ENCODE data around the gene ANGPT4.
A peak's percentile ranks its signal among the peaks of the same experiment; 100 is the strongest.
"Not testable (repeated sequence)": the region's sequence is repeated elsewhere in the genome, so short reads cannot be mapped to it uniquely, and the experiment has no call there.

ANGPT4 gene

DNA sequence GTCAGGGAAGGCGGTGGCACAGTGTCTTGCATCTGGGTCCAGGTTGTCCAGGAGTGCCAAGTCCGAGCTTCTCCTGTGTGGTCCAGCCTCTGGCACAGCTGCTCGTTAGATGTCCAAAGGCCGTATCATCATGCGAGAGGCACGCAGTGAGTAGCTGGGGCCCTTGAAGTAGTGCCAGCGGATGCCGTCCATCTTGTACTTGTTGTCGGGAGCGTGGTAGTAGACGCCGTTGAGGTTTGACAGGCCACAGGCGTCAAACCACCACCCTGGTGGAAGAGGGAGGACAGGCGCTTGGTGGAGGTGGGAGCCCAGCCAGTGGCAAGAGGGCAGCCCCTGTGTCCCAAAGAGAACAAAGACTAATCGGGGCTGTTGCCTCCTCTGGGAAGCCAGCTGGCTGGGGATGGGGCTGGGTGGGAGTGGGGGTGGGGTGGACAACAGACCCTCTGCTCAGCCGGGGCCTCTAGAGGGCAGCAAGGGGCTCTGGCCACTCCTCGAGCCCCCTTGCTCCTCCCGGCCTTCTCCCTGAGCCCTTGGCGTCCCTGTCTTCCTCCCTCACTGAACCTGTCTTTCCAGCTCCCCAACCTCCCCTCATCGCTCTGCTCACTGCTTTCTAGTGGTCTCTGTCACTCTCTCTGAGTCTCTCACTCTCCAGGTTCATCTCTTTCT is 43.1 kb downstream of the ANGPT4 start:
- no peak for DNase-seq

DNA sequence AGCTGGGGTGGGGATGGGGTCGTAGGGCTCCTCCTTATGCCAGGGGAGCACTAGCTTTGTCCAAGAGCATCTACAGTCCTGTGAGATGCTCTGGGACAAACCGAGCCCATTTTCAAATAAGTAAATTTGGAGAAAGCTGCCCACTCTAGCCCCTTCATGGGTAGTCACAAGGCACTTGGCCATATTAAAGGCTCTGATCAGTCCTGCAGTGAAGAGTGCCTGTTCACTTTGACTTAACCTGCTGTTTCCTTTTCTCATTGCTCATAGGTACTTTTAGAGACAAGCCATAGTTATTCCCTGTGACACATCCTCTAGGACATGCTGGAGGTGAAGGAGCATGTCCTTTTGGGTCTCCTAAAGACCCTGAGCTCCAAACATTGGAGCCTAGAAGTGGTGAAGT is 44.2 kb downstream of the ANGPT4 start:
- DNase-seq, result no peak

DNA sequence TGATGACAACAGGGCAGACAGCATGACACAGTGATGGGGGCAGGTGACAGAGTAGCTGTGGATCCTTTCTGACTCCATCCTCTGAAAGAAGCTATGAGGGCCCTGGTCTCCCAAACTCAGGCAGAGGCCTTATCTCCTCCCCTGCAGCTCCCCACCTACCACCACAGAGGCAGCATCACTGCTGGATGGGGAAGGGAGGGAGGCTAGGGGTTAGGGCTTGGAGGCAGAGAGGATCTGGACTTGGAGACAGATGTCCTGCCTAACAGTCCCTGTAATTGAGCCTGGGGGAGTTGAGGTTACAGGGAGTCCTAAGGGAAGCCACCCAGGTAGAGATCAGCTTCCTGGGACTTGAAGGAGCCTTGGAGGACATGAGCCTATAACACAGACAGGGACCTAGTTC is 44.7 kb downstream of the ANGPT4 start:
- no peak for DNase-seq

DNA sequence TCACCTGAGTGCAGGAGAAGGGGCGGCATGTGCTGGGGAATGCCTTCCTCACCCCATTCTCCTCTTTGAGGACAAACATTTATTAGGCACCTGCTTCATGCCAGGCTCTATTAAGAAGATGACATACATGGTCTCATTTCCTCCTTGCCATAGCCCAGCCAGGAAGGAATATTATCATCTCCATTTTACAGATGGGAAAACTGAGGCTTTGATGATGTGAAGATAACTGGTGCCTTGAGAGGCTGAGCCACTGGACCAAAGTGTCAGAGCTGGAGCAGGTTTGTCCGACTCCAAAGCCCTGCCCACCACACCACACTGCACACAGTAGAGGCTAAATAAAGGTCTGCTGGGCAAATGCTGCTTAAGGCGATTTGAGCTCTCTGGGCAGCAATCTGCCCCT is 45.4 kb downstream of the ANGPT4 start:
- no peak for DNase-seq

DNA sequence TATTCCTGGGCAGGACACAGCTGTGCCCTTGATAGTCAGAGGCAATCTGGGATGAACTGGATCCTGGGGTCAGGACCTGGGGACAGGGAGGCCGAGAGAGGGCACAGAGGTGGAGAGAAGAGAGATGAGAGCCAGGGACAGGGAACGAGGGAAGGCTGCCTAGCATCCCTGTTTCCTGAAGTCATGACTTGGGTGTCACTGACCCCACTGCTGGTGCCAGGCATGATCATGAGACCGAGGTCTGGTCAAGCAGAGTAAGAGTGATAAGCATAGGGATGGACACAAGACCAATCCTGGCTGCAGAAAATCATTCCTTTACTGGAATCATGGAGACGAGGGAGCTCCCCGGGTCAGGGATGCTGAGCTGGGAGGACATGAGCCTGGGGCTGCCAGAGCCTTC is 46.5 kb downstream of the ANGPT4 start:
- DNase-seq, result no peak

DNA sequence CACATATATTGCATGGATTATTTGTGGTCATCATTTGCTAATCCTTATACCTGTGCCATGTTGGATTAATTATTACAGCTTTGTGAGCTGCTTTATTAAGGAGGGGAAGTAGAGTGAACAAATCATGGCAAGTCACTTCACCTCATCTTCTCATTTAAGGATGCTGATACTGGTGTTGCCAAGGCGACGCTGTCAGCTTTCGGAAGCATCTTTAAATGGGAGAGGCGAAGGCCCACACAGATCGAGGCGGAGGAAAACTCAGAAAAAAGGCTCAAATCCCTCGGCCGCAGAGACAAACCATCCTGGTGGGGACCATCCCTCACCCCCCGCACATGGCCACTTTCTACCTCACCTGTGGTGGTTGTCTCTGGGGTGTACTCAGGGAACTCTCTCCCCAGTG is 47.9 kb downstream of the ANGPT4 start:
- DNase-seq, result no peak

DNA sequence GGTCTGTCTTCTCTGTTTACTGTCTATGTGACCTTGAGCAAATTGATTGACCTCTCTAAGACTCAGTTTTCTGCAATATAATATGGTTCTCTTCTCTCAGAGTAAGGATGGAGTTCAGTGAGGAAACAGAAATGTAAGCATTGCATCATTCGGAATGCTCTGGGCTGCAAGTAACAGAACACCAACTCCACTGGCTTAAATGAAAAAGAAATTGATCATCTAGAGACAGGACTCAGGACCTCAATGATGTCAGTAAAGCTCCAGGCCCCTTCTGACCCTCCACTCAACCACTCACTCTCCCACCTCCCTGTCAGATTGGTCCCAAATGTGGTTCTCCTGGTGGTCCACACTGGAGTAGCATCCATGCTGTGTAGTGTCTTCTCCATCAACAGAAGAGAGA is 50.7 kb downstream of the ANGPT4 start:
- DNase-seq, result no peak

DNA sequence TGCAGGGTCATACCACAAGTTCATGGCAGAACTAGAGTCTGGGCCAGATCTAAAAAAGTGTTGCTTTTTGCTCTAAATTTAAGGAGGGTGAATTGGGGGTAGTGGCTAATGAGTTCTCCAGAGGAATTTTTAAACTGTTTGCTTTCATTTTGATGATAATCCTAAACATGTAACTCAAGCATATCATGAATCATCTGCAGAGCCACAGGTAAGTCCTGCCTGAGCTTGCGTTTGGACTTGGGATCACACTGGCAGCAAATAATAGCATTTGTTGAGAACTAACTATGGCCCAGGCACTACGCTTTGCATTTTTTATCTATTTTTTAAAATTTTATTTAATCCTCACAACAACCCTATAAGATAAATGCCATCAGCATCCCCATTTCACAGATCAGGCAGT is 55.2 kb downstream of the ANGPT4 start:
- no peak for DNase-seq

DNA sequence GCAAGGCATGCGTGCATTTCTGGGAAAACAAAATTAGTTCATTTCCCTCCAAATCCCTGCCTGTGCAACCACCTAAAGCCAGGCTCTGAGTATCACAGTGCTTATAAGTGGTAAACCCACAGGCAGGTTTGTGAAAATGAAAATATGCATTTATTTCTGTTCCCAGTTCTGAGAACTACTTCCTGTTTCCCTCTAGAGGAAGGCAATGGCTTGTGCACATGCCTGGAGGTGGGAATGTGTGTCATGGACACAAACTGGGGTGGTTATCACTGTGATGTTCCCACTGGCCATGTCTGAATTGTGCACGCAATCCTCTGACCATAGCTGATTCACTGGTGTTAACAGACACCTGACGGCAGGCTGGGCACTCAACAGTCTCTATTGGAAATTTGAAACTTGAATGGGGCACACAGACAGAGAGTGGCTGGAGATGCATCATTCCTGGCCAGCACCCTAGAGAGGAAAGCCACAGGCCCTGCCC is 56.3 kb downstream of the ANGPT4 start:
- DNase-seq, result no peak

DNA sequence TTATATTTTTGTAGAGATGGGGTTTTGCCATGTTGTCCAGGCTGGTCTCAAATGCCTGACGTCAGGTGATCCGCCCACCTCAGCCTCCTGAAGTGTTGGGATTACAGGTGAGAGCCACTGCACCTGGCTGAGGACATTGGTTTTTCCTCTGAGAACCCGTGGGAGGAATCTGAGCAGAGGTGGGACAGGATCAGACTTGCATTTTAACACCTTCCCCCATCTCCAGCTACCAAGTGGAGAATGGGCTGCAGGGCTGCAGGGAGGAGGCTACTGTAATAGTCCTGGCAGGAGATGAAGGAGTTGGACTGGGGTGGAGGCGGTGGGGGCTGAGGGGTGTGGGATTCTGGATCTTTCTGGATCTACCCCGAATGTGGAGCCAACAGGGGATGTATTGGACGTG is 58.1 kb downstream of the ANGPT4 start:
- DNase-seq, result no peak

DNA sequence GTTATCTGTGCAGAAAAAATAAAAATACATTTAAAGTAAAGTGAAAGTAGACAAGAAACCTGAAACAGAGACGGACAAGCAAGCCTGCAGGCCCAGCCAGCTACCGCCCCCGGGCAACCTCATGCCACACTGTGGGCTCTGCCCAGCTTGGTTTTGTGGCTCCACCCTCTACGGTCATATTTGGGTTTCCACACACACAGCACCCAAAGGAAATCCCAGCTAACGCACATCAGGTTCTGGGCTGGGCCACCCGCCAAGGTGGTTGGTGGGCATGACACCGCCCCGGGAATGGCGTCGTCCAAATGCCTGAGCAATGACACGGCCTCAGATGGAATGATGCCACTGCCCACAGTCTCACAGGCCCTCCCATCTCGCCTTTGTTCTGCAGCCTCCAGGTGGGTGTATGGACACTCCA is 59.8 kb downstream of the ANGPT4 start:
- no peak for DNase-seq

DNA sequence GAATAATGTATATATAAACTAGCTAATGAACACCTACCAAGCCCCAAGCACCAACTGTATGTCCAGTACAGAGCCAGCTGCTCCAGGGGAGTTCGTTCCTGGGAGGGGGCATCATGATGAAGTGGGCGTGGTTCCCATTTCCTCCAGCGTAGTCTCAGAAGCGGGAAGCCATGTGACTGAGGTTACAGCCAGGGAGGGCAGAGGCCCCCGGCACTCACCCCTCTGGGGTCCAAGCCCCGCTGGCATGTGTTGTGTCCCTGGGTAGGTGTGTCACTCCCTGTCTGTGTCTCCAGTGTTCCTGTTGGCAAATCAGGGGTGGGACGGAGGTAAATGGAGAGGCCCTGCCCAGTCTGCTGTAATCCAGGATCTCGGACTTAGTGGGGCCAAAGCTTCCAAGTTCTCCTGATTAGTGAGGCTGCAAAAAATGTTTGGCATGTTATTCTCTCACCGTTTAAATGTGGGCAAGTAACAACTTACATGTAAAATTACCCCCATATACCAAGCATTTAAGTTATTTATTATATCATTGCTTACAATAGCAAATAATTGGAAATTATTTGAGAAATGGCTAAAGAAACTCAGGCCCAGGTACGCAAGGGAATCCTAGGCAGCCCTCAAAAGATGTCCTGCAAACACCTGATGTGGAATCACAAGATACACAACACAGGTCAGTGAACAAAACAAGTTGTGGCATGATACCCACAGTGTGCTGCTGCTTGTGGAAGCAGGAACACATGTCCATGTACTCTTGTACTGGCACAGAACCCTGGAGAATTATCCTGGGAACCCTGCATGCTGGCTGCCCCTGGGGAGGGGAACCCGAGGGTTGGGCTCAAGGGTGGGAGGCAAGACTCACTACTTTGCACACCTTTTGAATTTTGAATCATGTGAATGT is 60.4 kb downstream of the ANGPT4 start:
- DNase-seq, result no peak

DNA sequence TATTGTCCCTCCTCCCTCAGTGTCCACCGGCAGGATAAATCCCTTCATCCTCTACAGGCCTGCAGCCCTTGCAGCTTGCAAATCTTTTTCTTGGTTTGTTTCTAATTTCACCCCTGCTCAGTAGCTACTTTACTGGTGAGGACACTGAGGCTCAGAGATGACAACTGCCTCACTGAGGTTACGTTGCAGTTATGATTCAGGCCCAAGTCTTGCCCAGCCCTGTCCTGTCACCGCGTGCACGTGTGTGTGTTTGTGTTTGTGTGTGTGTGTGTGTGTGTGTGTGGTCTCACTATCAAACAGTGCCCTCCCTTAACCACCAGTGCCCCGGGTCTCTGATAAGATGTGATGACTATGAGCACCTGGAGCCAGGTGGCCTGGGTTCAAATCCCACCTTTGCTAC is 61.5 kb downstream of the ANGPT4 start:
- DNase-seq, result no peak

DNA sequence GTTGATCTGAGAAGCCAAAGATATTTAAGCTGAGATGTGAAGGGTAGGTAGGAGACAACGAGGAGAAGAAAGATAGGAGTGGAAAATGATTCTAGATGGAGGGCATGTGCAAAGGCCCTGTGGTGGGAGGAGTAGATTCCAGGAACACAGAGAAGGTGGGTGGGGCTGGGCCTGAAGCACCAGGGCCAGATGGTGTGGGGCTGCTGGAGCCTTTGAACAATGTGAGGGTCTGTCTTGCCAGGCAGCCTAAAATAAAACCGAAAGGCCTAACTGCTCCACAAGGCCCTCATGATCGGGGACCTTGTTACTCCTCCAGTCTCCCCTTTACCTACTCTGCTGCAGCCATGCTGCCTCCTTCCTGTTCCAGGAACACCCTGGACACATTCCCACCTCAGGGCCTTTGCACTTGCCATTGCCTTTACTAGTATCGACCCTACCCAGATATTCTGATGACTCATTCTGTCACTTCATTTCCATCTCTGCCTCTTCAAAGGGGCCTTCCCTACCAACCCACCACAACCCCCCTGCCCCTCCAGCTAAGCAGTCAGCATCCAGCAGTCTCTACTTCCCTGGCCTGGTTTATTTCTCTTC is 62.6 kb downstream of the ANGPT4 start:
- no peak for DNase-seq

DNA sequence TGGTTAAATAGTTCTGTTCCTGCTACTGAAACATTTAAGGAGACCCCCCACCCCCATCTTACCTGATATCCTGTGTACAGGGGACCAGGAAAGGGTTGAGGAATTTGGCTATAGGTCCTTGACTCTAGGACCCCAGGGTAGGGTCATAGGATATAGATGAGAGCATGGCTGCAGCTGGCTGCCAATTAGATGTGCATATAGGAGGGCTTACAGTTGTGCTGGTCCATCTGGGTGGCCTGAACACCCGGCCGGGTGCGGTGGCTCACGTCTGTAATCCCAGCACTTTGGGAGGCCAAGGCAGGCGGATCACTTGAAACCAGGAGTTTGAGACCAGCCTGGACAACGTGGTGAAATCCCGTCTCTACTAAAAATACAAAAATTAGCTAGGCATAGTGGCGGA is 67.4 kb downstream of the ANGPT4 start:
- not testable (repeated sequence) for DNase-seq

DNA sequence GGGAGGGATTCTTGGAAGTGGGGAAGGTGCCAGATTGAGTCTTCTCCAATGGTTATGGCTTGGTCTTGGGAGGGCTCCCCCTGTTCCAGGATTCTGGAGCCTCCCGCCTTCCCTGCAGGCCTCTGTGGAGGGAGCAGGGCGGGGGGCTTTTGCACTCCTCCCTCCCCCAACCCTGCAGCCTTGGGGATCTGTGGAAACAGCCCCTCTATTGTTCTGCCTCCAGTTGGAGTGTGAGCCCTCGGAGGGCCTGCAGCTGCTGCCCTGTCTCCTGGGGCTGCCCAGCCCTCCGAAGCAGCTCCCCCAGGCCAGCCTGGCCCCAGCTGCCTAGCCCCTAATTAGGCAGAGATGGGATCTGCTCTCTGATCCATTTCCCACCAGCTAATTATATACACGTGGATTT is 67.9 kb downstream of the ANGPT4 start:
- no peak for DNase-seq

DNA sequence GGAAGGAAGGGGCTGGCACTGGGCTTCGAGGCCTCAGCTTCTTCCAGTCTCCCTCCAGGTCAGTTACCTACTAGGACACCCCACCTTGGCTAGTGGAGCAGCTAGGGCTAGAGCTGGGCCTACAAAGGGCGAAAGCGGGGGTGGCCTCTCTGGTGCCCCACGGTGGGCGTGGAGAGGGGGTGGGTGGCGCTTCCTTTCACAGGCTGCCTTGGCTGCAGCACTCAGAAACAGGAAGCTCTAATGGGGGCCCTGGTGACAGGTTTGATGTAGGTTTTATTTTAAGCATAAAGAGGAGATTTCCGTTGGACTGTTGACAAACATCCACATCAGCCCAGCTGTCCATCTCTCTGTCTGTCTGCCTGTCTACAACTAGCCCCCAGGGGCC is 69.2 kb downstream of the ANGPT4 start:
- no peak for DNase-seq

DNA sequence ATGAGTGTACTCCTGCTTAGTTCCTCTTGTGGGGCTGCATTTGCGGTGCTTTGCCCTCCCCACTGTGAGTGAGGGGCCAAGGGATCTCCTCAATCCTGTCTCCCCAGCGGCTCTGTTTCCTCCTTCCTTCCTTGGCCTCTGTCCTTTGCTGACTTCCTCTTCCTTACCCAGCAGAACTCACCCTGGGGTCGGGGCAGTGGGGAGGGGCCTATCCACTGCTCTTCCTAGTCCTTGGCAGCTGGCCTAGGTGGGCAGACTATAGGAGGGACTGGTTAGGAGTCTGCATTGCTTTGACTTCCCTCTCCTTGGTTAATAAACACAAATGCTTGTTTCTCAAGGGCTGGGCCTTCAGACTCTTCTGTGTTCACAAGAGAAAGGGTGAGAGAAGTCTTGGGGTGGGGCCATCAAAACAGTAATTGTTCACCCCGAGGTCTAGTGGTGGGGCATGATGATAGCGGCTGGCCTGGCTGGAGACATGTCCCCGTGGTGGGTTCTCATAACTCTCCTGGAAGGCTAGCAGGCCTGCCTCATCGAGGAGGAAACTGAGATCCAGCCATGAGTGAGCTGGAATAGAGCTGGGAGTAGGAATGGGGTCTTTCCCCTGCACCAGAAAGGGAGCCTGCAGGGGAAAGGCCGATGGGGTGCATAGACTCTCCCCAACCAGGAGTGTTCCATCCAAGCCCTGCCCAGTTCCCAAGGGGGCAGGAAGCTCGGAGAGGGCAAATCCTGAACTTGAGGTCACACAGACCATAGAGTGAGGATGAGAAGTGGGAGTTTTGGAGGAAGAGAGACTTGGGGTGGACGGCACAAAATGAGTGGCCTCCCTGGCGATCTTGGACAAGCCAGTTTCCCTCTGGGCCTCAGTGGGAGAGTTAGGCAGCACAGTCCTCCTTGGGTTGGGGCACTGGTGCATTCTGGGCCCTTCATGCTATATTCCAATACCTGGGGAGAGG is 69.9 kb downstream of the ANGPT4 start:
- DNase-seq, result no peak

DNA sequence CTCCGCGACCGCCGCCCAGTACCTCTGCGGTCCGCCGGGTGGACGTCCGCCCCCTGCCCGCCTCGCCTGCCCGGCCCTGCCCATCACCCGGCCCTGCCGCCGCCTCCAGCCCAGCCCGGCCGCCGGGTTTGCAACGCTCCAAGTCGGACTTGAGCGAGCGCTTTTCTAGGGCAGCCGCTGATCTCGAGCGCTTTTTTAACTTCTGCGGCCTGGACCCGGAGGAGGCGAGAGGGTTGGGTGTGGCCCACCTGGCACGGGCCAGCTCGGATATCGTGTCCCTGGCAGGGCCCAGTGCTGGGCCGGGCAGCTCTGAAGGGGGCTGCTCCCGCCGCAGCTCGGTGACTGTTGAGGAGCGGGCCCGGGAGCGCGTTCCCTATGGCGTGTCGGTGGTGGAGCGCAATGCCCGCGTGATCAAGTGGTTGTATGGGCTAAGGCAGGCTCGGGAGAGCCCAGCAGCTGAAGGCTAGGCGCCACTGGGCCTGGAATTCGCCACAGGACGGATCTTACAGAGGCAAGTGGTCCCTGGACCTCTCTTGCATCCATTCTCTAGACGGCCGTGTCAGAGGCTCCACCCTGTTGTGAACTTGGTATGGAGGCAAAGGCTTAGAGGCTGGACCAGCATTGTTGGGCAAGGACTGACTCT is 70.8 kb downstream of the ANGPT4 start:
- DNase-seq, result no peak

DNA sequence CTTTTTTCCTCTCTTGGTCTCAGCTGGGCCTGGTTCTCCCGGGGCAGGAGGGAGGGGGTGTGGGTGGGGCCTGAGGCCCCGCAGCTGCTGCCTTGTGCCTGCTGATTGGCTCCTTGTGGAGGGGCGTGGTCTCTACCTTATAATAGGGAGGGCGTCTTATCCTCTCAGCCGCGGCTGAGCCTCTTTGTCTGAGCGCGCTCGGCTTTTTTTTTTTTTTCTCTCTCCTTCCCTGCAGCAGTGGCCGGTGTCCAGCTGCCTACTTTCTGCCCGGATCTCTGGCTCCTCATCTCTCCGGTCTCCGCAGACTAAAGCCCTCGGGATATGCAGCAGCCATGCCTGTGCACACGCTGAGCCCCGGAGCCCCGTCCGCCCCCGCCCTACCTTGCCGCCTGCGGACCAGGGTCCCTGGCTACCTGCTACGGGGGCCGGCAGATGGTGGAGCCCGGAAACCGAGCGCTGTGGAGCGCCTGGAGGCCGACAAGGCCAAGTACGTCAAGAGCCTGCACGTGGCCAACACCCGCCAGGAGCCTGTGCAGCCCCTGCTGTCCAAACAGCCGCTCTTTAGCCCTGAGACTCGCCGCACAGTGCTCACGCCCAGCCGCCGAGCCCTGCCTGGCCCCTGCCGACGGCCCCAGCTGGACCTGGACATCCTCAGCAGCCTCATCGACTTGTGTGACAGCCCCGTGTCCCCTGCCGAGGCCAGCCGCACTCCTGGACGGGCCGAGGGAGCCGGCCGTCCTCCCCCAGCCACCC is 71.5 kb downstream of the ANGPT4 start:
- DNase-seq, result peak; percentile 96

DNA sequence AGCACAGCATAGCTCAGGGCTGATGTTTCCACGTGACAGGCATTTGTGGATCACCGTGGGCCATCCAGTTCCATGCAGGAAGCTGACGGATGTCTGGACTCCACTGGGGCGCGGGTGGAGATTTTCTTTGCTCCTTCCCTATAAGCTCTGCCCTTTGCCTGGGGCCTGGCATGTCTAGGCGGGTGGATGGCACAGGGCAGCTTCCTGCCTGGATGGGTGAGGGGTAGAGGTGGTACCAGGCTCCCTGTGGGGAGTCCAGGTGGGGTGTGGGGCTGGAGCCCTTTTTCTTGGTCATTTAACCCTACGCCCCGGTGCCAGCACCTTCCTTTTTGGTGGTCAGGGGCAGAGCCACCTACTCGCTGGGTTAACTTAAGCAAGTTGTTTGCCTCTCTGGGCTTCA is 72.2 kb downstream of the ANGPT4 start:
- no peak for DNase-seq

DNA sequence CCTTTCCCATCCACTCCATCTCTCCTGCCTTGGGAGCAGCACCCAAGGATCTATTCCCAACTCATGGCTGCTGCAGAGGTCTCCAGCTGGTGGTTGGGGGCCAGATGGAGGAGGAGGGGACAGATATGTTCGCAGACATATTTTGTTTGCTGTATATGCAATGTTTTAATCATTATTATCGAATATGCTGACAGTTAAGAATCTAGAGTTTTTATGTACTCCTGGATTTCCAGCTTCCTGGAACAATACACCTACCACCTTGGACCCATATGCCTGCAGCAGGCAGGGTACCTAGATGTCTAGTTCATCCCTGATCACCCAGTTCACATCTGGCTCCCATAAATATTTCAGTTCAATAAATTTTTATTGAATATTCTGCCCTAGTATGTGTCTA is 73.6 kb downstream of the ANGPT4 start:
- no peak for DNase-seq
